GM19043 (cell line): ENCODE measurements around the gene ABHD15.

ENCODE experiments used
- ATAC-seq: cut with Tn5 transposase; IDR thresholded peaks from one replicate; pipeline ENCODE4 v1.9.1; 2021; ENCODE audit warnings: low read depth; ENCODE audit not compliant: unreplicated experiment

ABHD15 gene

DNA sequence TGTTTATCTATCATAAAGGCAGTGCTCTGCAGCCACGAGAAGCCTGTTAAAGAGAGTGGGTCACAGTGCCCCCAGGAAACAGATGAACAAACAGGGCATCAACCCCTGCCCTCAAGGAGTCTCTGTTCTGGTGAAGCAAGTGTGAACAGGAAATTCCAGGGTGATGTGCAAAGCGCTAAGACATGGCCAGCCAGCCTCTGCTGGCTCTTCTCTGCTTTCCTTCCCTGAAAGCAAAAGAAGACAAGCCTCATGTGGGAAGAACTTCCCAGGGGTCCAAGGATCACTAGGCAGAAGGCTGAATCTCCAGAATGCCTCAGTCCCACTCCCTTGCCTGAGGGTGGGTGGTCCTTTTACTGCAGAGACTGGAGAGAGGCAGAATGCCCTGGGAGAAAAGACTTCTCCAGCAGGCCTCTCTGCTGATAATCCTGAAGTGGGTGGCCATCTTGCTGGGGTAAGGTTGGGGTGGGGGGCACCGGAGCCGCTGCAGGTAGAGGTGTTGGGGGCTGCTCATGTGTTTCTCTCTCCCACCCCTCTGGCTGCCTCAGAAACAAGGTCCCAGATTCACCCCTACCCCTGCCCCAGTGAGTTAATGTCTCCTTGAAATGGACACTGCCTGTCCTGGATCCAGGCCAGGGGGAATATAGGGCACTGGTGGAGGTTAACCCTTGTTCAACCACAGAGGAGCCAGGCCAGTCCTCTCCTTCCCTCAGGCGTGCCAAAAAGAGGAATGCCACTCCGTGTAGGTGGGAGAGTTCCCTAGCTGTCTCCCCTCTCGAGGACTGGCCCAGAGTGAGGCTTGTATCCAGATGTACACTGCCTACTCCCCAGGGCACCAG lies 28.5 kb upstream of the ABHD15 start:
- ATAC-seq = no peak

DNA sequence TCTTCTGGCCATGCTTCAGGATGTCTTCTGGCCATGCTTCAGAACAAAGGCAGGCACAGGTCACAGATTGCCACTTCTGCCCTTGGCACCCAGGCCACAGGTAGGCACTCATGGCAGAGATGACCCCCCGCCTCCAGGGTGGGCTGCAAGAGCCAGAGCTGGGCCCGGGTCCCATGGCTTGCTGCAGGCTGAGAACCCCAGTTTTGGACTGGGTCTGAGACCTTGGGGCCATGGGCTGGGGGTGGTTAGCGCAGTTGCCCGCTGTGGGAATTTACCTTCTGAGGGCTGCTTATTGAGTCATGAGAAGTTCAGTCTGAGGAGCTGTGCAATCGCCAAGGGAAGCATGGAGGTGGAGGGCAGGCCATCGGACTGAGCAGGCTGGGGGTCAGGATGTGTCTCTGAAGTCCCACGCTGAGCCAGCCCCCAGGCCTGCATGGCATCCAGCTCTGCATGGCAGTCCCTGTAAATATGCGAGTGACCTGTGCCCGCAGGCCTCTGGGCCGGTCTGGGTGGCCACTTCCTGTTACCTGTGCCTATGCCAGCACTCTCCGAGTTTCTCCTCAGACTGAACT lies 27.8 kb upstream of the ABHD15 start:
- no peak for ATAC-seq

DNA sequence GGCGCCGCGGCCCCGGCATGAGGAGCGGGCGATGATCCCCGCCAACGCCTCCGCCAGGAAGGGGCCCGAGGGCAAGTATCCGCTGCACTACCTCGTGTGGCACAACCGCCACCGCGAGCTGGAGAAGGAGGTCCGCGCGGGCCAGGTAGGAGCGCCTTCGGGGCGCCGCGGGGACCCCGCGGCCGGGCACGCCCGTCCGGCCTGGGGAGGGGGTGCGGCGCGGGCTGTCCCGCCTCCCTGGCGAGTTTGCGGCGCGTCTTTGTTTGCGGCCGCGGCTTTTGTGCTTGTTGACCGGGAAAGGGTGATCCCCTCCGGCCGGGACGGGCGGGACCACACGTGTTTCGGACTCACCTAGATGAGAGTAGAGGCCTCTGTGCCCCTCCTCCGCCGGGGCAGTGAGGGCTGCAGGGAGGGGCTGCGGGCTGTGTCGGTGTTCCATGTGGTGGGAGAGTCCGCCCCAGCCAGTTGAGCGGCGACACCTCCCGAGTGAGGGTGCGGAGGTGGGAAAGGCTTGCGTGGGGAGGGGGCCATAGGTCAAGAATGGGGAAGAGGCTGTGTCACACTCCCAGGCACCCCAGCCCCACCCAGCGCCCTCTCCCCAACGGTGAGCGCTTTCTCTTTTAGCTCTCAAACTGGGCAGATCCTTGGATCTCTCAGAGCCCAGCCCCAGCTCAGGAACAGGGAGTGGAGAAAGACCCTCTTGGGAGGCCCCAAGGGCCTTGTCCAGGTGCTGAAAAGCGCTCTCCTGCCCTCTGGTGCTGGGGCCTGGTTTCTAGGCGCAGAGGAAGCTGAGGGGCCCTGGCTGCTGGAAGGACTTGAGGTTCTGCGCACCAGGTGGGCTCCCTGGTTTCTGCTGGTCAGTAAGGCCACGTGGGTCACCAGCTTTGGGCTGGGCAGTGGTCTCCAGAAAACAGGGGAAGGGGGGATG lies 27.0 kb upstream of the ABHD15 start:
- ATAC-seq = no peak

DNA sequence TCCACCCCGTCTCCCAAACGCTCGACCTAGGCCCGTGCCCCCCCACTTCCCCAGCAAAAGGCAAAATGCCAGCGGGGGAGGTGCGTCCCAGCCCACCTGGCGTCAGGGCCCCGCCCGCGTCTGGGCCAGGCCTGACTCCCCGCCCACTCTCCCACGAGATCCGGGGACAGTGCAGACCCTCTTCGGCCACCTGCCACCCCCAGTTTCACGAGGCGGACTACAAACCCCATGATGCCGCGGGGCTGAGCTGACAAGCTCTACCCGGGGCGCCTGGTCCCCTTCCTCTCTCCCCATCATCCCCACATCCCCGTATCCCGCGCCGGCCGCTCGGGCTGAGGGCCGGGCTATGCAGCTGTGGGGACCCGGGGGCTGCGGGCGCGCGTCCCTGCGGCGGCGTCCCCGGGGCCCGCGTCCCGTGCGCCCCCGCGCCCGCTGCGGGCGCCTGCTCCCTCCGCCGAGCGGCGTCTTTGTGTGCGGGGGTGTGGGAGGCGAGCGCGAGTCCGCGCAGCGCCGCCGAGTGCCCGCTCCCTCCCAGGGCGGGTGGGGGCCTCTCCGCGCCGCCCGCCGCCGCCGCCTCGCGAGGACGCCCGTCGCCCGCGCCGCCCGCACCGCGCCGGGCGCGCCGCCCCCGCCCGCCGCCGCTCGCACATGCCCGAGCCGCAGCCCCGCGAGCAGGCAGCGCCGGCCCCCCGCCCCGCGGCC lies 26.2 kb upstream of the ABHD15 start, which contains the start of gene ANKRD13B:
Gene ANKRD13B, plus strand, starts transcription at position 283 of the 702 bp plus-strand sequence. CDS start 490 bp downstream, outside the sequence.
- ATAC-seq = no peak

GRCh38 chr17:29591737-29592608 lies 25.1 kb upstream of the ABHD15 start:
- ATAC-seq = no peak

DNA sequence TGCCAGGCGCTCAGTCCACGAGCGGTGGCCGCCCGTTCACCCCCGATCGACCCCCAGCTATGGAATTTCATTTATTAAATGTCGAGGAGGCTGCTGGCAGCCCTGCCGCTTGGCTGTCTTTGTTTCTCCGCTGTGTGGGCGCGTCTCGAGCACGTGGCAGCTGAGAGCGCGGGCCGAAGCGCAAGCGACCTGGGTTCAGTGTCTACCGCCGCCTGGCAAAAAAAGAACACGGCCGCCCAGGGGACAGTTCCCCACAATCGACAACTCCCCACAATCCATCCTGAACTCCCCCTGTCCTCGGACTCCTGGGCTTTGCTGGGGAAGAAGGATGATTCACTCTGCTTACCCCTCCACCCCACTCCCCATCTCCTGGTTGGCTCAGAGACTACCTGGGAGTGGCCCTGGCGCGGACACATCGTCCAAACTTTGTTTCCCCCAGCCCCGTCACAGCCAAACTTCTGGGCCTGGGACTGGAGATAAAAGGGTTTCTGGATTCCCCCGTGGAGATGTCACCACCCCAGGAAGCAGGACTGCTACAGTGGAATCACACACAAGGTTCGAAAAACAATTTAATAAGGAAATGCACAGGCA lies 24.4 kb upstream of the ABHD15 start:
- ATAC-seq = no peak

- no peak for ATAC-seq
Observed at GRCh38 chr17:29590411-29591145, 23.7 kb upstream of the ABHD15 start.

- ATAC-seq = peak; percentile 65
Observed at GRCh38 chr17:29589524-29590410, 22.9 kb upstream of the ABHD15 start, which contains the start of gene GIT1. Gene GIT1, minus strand, starts transcription at chr17:29589648. Its CDS starts 270 bp downstream, at chr17:29589378.

- peak; percentile 18 for ATAC-seq
Observed at GRCh38 chr17:29588562-29589411, 21.9 kb upstream of the ABHD15 start.

DNA sequence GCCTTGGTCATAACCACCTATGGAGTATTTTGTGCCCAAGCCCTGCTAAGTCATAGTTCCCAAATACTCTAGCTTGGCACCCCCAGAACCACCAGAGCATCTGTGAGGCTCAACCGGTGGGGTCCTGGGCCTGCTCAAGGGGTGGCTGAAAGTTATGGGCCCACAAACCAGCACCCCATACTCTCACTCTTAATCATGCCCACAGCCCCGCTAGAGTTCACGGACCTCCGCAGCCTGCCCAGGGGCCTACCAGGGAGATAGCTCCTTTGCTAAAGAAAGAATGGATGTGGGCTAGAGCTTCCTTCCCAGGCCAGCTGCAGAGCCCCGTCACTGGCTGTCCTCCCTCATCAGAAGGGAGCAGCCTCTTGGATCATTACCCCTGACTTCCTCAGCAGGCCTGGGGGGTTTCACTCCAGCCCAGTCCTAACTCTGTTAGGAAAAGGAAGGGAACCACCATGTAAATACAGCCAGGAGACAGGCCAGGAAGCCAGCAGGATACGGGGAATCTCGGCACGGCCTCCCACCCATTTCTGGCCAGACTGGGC lies 21.3 kb upstream of the ABHD15 start:
- no peak for ATAC-seq

DNA sequence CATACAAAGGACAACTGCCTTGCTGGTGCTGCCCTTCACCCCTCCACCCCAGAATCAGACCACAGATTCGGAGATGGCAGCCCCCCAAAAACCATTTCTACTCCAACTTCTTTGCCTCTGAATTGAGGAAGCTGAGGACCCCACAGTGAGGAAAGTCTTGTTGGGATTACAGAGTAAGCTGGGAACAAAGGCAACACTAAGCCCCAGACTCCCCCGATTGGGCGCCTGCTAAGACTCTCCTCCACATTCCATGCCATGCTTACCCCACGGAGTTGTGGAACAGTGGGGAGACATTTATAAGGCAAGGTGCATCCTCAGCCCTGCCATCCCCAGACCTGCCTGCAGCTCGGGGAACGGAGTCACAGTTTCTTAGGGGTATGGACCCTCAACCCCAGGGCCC lies 20.8 kb upstream of the ABHD15 start:
- ATAC-seq = no peak

GRCh38 chr17:29586676-29587469 lies 20.0 kb upstream of the ABHD15 start:
- ATAC-seq = no peak

DNA sequence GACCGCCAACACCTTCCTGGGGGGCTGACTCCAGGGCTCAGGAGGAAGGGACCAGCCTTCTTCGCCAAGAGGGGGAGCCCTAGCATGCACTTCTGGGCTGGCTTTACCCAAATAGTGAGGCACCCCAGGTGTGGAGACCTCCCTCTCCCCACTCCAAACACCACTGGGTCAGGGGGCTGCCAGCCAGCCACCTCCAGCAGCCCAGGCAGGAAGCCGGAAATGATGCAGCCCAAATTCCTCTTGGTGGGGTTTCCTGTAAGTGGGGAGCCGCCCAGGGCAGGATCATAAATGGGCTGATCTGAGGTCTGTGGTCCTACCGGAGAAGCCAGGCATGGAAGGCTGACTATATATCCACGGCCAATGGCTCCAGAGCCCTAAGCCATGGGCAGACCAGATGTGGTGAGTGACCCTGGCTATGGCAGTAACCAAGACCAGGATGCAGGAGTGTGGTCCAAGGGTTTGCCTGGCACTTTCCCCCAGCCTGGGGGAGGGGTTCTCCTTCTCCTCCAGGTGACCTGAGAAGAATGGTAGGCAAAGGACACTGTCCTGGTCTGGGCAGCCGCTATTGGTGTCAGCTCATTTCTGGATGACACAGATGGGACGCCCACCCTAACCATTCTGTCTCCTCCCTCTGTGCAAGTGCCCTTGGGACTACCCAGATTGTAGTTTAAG lies 18.4 kb upstream of the ABHD15 start:
- ATAC-seq = no peak

- no peak for ATAC-seq
Observed at GRCh38 chr17:29584452-29585079, 17.7 kb upstream of the ABHD15 start.
